ENCODE results near the gene TTPAL. TPM values are rescaled to one million over a fixed set of nuclear protein-coding genes. Genes with fewer than 3 reads are reported as not detected.

The TTPAL gene
- total and polyA plus RNA-seq, 4 donors, result 11.6 to 39.7 (median 17.6) TPM

DNA sequence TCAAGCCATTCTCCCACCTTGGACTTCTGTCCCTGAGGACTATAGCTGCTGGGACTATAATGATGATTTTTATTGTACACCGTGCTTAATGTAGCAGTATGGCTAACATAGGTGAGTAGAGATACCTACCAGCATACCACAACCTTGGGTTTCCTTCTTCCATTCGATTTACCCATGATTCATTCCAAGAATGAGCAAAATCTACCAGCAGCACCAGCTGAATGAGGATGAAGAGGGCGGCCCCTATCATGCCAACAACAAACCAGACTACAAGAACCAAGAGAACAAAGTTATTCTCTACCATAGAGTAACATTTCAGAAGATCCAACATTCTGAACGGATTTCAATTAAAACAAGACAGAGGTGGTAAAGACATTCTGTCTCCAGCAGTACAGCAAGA lies 34.1 kb downstream of the TTPAL start:
- H3K9me3 ChIP-seq (ENCODE audit: control insufficient read depth in 4 of 4, low read length in 3 of 4), result no peaks in the 10 kb centered on the region

DNA sequence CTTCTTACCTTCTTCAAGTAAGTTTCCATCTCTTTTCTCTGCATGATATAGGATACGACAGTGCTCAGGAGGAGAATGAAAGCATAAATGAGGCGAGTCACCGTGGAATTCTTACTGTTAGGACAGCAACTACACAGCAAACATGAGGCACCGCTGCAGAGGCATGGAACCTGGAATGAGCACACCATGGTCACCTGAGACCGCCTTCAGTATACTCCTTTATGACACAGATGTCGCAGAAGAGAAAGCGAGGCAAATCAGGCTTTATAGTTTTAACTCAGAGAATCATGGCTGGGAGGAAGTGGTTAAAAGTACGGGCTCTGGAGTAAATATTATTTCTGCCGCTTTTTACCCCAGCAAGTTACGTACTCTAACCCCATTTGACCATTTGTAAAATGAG lies 38.2 kb downstream of the TTPAL start:
- H3K4me1 ChIP-seq (ENCODE audit: control insufficient read depth in 4 of 4, insufficient read depth in 4 of 4, low read length in 3 of 4), result peaks cover 5 to 9% (median 8%) of the 10 kb centered on the region in 4 donors
- WGBS, result 90% methylated on average over 10 of the region's 10 CpGs

More for the DNA sequence above, 34.1 kb downstream of the TTPAL start:
- 93% methylated on average over 4 of the region's 4 CpGs for WGBS
- no peak for DNase-seq (ENCODE audit: low spot score)
- TF ChIP-seq JUND (IDR thresholded peaks at IDR 0.05) (no peak), GABPA (IDR thresholded peaks at IDR 0.05 in 1 of 2, conservative IDR thresholded peaks at IDR 0.05 in 1 of 2) (no peak), FOXA2 (IDR thresholded peaks at IDR 0.05) (no peak)
- Histone ChIP-seq H3K9ac (ENCODE audit: low read depth in 1 of 2, low read length in 2 of 2) (no peak overlapping the region), H3K27me3 (ENCODE audit: control insufficient read depth in 4 of 4, insufficient read depth in 4 of 4, low read length in 3 of 4) (no peaks in the 10 kb centered on the region), H3K27ac (ENCODE audit: low read depth in 1 of 2, low read length in 2 of 2) (no peak overlapping the region), H3K4me1 (ENCODE audit: control insufficient read depth in 4 of 4, insufficient read depth in 4 of 4, low read length in 3 of 4) (peaks cover 0 to 2% (median 0%) of the 10 kb centered on the region in 4 donors), H3K4me3 (ENCODE audit: low read depth in 1 of 3, low read length in 3 of 3) (no peak overlapping the region), H3K36me3 (ENCODE audit: control insufficient read depth in 4 of 4, insufficient read depth in 3 of 4, low read depth in 1 of 4, low read length in 3 of 4) (peaks cover 18 to 56% (median 46%) of the 10 kb centered on the region in 4 donors)

More for the DNA sequence above, 38.2 kb downstream of the TTPAL start:
- no peak overlapping the region for H3K4me3 ChIP-seq (ENCODE audit: low read depth in 1 of 3, low read length in 3 of 3)
- no peak for DNase-seq (ENCODE audit: low spot score)
- no peak overlapping the region for H3K27ac ChIP-seq (ENCODE audit: low read depth in 1 of 2, low read length in 2 of 2)
- no peak overlapping the region for H3K9ac ChIP-seq (ENCODE audit: low read depth in 1 of 2, low read length in 2 of 2)
- no peaks in the 10 kb centered on the region for H3K9me3 ChIP-seq (ENCODE audit: control insufficient read depth in 4 of 4, low read length in 3 of 4)
- H3K36me3 ChIP-seq (ENCODE audit: control insufficient read depth in 4 of 4, insufficient read depth in 3 of 4, low read depth in 1 of 4, low read length in 3 of 4), result peaks cover 14 to 35% (median 29%) of the 10 kb centered on the region in 4 donors
- TF ChIP-seq REST (IDR thresholded peaks at IDR 0.05) (no peak), GABPA (IDR thresholded peaks at IDR 0.05 in 1 of 2, conservative IDR thresholded peaks at IDR 0.05 in 1 of 2) (no peak), FOXA2 (IDR thresholded peaks at IDR 0.05) (no peak), RXRA (IDR thresholded peaks at IDR 0.05) (no peak), HNF4G (IDR thresholded peaks at IDR 0.05) (no peak), RAD21 (IDR thresholded peaks at IDR 0.05) (no peak)
- TF ChIP-seq, protein P1, sequence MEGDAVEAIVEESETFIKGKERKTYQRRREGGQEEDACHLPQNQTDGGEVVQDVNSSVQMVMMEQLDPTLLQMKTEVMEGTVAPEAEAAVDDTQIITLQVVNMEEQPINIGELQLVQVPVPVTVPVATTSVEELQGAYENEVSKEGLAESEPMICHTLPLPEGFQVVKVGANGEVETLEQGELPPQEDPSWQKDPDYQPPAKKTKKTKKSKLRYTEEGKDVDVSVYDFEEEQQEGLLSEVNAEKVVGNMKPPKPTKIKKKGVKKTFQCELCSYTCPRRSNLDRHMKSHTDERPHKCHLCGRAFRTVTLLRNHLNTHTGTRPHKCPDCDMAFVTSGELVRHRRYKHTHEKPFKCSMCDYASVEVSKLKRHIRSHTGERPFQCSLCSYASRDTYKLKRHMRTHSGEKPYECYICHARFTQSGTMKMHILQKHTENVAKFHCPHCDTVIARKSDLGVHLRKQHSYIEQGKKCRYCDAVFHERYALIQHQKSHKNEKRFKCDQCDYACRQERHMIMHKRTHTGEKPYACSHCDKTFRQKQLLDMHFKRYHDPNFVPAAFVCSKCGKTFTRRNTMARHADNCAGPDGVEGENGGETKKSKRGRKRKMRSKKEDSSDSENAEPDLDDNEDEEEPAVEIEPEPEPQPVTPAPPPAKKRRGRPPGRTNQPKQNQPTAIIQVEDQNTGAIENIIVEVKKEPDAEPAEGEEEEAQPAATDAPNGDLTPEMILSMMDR (IDR thresholded peaks at IDR 0.05; ENCODE audit: low read depth, low read length, missing input control), result no peak
- TF ChIP-seq, protein P2, sequence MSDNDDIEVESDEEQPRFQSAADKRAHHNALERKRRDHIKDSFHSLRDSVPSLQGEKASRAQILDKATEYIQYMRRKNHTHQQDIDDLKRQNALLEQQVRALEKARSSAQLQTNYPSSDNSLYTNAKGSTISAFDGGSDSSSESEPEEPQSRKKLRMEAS (IDR thresholded peaks at IDR 0.05), result no peak
- TF ChIP-seq, protein P3, sequence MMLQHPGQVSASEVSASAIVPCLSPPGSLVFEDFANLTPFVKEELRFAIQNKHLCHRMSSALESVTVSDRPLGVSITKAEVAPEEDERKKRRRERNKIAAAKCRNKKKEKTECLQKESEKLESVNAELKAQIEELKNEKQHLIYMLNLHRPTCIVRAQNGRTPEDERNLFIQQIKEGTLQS (IDR thresholded peaks at IDR 0.05), result no peak
- H3K27me3 ChIP-seq (ENCODE audit: control insufficient read depth in 4 of 4, insufficient read depth in 4 of 4, low read length in 3 of 4), result no peaks in the 10 kb centered on the region
